GM23338 (cell line): ENCODE data around the gene TAPBP. TPM values are rescaled to one million over a fixed set of nuclear protein-coding genes. Genes with fewer than 3 reads are reported as not detected.

Experiments
- ATAC-seq: fragments of 200-7000 bp; cut with Tn5 transposase; 3 replicates; pipeline ENCODE4 v1.9.1; 2020
- DNase-seq: peaks from one replicate; pipeline ENCODE4 v3.0.0-alpha.2; 2015; ENCODE audit warnings: low spot score
- H2AFZ ChIP-seq: fragments of 200-600 bp; sonication (generic); 2 replicates; pipeline ENCODE4 v1.8.0; 2016; ENCODE audit warnings: antibody characterized with exemption, mild to moderate bottlenecking, moderate library complexity
- H3F3A ChIP-seq: fragments of 200-600 bp; sonication (generic); replicated peaks from 2 replicates; pipeline ENCODE4 v1.8.0; 2017; ENCODE audit warnings: antibody characterized with exemption, mixed run types, low read depth
- H3K27ac ChIP-seq: fragments of 200-600 bp; sonication (generic); 2 replicates; pipeline ENCODE4 v1.6.1; 2016; ENCODE audit warnings: low read depth
- H3K27me3 ChIP-seq: fragments of 200-600 bp; sonication (generic); 2 replicates; pipeline ENCODE4 v1.8.0; 2016; ENCODE audit warnings: mild to moderate bottlenecking, mixed run types, moderate library complexity; ENCODE audit not compliant: insufficient read depth
- H3K36me3 ChIP-seq: fragments of 200-600 bp; sonication (generic); 2 replicates; pipeline ENCODE4 v1.8.0; 2016; ENCODE audit warnings: mild to moderate bottlenecking; ENCODE audit not compliant: insufficient read depth
- H3K4me1 ChIP-seq: fragments of 200-600 bp; sonication (generic); 2 replicates; pipeline ENCODE4 v1.8.0; 2016; ENCODE audit warnings: mild to moderate bottlenecking, moderate library complexity; ENCODE audit not compliant: insufficient read depth
- H3K4me2 ChIP-seq: fragments of 200-600 bp; sonication (generic); 2 replicates; pipeline ENCODE4 v1.7.1; 2017; ENCODE audit warnings: mixed run types
- H3K4me3 ChIP-seq: fragments of 200-600 bp; sonication (generic); 2 replicates; pipeline ENCODE4 v1.6.1; 2016; ENCODE audit warnings: mixed run types
- H3K79me2 ChIP-seq: fragments of 200-600 bp; sonication (generic); replicated peaks from 2 replicates; pipeline ENCODE4 v1.8.0; 2017; ENCODE audit warnings: mild to moderate bottlenecking; ENCODE audit not compliant: insufficient read depth
- H3K9me2 ChIP-seq: fragments of 200-600 bp; sonication (generic); 2 replicates; pipeline ENCODE4 v1.8.0; 2017; ENCODE audit not compliant: insufficient read depth
- H4K20me1 ChIP-seq: fragments of 200-600 bp; sonication (generic); replicated peaks from 2 replicates; pipeline ENCODE4 v1.8.0; 2017; ENCODE audit warnings: mild to moderate bottlenecking; ENCODE audit not compliant: insufficient read depth
- H3K27ac Mint-ChIP-seq: 2 replicates; pipeline ENCODE4 v1.8.0; 2020; ENCODE audit warnings: inconsistent platforms, mild to moderate bottlenecking, moderate library complexity, mixed read lengths
- H3K27me3 Mint-ChIP-seq: 3 replicates; pipeline ENCODE4 v1.8.0; 2022; ENCODE audit warnings: low read depth, mild to moderate bottlenecking, moderate library complexity, mixed read lengths, inconsistent platforms; ENCODE audit not compliant: insufficient read depth, poor library complexity
- H3K36me3 Mint-ChIP-seq: 3 replicates; pipeline ENCODE4 v1.8.0; 2021; ENCODE audit warnings: low read depth, mild to moderate bottlenecking, inconsistent platforms, moderate library complexity, mixed read lengths
- H3K4me1 Mint-ChIP-seq: 3 replicates; pipeline ENCODE4 v1.8.0; 2020; ENCODE audit warnings: mild to moderate bottlenecking, inconsistent platforms, mixed read lengths
- H3K4me3 Mint-ChIP-seq: 3 replicates; pipeline ENCODE4 v1.8.0; 2021; ENCODE audit warnings: moderate library complexity, mild to moderate bottlenecking, inconsistent platforms, mixed read lengths
- H3K9me3 Mint-ChIP-seq: 3 replicates; pipeline ENCODE4 v1.8.0; 2020; ENCODE audit warnings: moderate library complexity, mild to moderate bottlenecking, inconsistent platforms, mixed read lengths
- EZH2phosphoT487 ChIP-seq: fragments of 200-600 bp; sonication (generic); IDR thresholded peaks from one replicate; pipeline ENCODE4 v1.8.1; 2018; ENCODE audit warnings: antibody characterized with exemption; ENCODE audit not compliant: unreplicated experiment
- STAT1 ChIP-seq: IDR thresholded peaks from one replicate; pipeline ENCODE4 v1.6.1; 2016; ENCODE audit warnings: antibody characterized with exemption; ENCODE audit not compliant: unreplicated experiment
- ZNF114 ChIP-seq: fragments of 250-450 bp; sonication (Bioruptor Pico); IDR thresholded peaks from 2 replicates; pipeline ENCODE4 v1.5.0; 2020; ENCODE audit warnings: mild to moderate bottlenecking, moderate library complexity
- ZNF331 ChIP-seq: fragments of 250-450 bp; sonication (Bioruptor Pico); IDR thresholded peaks from 2 replicates; pipeline ENCODE4 v1.5.0; 2020; ENCODE audit warnings: low read depth, mild to moderate bottlenecking, moderate library complexity
- polyA plus RNA-seq: library from polyadenylated mRNA; unstranded; fragments of >200 nt; fragmentation: Nextera tagmentation; extraction: Ambion mirVana; gene quantifications from 2 replicates; pipeline ENCODE4 v1.2.1, GENCODE V29; 2016
- total RNA-seq: library from RNA; depleted of rRNA; stranded (reverse); fragments of >200 nt; shearing (Covaris generic); gene quantifications from 2 replicates; pipeline ENCODE4 v1.2.3, GENCODE V29; 2014
- TF ChIP-seq, protein P1 (sequence below): fragments of 250-450 bp; sonication (Bioruptor Pico); IDR thresholded peaks from 2 replicates; pipeline ENCODE4 v1.5.0; 2020; ENCODE audit warnings: mild to moderate bottlenecking, moderate library complexity

TAPBP gene
- total and polyA plus RNA-seq, 2 experiments from 2014 or later: 19.9 to 37.5 TPM

DNA sequence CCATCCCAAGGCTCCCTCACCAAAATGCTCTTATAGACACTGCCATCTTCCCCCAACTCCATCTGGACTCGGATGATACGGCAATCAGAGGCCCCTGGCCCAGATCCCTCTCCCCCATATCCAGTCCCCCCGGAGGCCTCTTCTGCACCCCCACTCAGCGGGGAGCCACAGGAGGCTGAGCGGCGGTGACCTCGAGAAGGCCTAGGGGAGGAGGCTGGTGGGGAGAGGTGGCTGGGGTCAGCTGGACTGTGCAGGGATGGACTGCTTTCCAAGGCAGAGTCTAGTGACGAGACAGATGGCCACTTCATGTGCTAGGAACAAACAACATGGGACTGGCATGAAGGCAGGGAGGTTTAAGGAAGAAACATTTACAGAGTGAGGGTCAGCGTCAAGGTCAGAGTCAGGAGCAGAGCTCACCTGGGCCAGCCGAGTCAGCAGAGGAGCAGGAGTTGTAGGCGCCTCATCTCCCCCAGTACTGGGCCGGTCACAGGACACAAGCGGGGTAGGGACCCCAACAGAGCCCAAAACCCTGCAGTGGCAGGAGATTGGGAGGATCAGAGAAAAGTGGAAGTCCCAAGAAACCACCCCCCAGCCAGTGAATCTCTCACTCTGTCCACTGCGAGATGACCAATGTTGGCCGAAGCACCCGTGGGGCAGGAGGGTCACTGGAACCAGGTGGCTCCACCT, 20.7 kb downstream of the TAPBP start:
- H3K4me1 Mint-ChIP-seq: peaks cover 27% of the 10 kb centered on the region
- peaks cover 36% of the 10 kb centered on the region for H3K36me3 Mint-ChIP-seq
- H3K9me3 Mint-ChIP-seq: no peaks in the 10 kb centered on the region
- no peak overlapping the region; the same call in 2 of the 3 replicates for H3K4me3 Mint-ChIP-seq
- H3K27me3 Mint-ChIP-seq: peaks cover 13% of the 10 kb centered on the region
- Histone ChIP-seq H3K4me2 (no peak overlapping the region), H4K20me1 (peaks cover 4% of the 10 kb centered on the region; the same call in 1 of the 2 replicates), H3K36me3 (no peaks in the 10 kb centered on the region), H3K27ac (no peak overlapping the region), H3F3A (peaks cover 11% of the 10 kb centered on the region; the same call in 1 of the 2 replicates), H3K4me1 (peaks cover 10% of the 10 kb centered on the region), H3K4me3 (no peak overlapping the region), H3K27me3 (no peaks in the 10 kb centered on the region), H2AFZ (no peak overlapping the region), H3K79me2 (peaks cover 30% of the 10 kb centered on the region), H3K9me2 (no peaks in the 10 kb centered on the region)
- TF ChIP-seq ZNF331 (CRISPR knock-in tag): no peak
- TF ChIP-seq STAT1: no peak
- TF ChIP-seq ZNF114 (CRISPR knock-in tag): no peak
- no peak for TF ChIP-seq EZH2phosphoT487
- TF ChIP-seq, protein P1, sequence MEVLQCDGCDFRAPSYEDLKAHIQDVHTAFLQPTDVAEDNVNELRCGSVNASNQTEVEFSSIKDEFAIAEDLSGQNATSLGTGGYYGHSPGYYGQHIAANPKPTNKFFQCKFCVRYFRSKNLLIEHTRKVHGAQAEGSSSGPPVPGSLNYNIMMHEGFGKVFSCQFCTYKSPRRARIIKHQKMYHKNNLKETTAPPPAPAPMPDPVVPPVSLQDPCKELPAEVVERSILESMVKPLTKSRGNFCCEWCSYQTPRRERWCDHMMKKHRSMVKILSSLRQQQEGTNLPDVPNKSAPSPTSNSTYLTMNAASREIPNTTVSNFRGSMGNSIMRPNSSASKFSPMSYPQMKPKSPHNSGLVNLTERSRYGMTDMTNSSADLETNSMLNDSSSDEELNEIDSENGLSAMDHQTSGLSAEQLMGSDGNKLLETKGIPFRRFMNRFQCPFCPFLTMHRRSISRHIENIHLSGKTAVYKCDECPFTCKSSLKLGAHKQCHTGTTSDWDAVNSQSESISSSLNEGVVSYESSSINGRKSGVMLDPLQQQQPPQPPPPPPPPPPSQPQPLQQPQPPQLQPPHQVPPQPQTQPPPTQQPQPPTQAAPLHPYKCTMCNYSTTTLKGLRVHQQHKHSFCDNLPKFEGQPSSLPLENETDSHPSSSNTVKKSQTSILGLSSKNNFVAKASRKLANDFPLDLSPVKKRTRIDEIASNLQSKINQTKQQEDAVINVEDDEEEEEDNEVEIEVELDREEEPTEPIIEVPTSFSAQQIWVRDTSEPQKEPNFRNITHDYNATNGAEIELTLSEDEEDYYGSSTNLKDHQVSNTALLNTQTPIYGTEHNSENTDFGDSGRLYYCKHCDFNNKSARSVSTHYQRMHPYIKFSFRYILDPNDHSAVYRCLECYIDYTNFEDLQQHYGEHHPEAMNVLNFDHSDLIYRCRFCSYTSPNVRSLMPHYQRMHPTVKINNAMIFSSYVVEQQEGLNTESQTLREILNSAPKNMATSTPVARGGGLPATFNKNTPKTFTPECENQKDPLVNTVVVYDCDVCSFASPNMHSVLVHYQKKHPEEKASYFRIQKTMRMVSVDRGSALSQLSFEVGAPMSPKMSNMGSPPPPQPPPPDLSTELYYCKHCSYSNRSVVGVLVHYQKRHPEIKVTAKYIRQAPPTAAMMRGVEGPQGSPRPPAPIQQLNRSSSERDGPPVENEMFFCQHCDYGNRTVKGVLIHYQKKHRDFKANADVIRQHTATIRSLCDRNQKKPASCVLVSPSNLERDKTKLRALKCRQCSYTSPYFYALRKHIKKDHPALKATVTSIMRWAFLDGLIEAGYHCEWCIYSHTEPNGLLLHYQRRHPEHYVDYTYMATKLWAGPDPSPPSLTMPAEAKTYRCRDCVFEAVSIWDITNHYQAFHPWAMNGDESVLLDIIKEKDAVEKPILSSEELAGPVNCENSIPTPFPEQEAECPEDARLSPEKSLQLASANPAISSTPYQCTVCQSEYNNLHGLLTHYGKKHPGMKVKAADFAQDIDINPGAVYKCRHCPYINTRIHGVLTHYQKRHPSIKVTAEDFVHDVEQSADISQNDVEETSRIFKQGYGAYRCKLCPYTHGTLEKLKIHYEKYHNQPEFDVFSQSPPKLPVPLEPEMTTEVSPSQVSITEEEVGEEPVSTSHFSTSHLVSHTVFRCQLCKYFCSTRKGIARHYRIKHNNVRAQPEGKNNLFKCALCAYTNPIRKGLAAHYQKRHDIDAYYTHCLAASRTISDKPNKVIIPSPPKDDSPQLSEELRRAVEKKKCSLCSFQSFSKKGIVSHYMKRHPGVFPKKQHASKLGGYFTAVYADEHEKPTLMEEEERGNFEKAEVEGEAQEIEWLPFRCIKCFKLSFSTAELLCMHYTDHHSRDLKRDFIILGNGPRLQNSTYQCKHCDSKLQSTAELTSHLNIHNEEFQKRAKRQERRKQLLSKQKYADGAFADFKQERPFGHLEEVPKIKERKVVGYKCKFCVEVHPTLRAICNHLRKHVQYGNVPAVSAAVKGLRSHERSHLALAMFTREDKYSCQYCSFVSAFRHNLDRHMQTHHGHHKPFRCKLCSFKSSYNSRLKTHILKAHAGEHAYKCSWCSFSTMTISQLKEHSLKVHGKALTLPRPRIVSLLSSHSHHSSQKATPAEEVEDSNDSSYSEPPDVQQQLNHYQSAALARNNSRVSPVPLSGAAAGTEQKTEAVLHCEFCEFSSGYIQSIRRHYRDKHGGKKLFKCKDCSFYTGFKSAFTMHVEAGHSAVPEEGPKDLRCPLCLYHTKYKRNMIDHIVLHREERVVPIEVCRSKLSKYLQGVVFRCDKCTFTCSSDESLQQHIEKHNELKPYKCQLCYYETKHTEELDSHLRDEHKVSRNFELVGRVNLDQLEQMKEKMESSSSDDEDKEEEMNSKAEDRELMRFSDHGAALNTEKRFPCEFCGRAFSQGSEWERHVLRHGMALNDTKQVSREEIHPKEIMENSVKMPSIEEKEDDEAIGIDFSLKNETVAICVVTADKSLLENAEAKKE (CRISPR knock-in tag): no peak
- ATAC-seq (no peak), DNase-seq (no peak)
- no peak overlapping the region for H3K27ac Mint-ChIP-seq

DNA sequence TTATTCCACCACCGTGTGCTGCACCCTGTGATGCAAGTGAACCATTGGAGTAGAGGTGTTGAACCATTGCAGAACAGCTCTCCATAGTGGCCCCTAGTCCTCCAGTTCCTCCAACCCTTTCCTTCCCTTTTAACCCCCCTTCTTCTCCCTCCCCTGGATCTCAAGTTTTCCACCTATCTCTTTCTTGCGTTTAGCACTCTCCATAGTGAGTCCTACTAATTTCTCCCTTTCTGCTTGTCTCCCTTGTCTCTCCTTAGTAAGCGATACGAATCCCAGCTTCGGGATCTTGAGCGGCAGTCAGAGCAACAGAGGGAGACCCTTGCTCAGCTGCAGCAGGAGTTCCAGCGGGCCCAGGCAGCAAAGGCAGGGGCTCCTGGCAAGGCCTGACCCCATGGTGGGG, 23.4 kb downstream of the TAPBP start:
- H3K4me1 Mint-ChIP-seq: peaks cover 17% of the 10 kb centered on the region
- no peak for DNase-seq
- H3K27me3 ChIP-seq: no peaks in the 10 kb centered on the region
- no peaks in the 10 kb centered on the region for H3K9me3 Mint-ChIP-seq
- ATAC-seq: no peak
- peaks cover 13% of the 10 kb centered on the region for H3K4me1 ChIP-seq
- peak overlapping the region; percentile 96 for H3K4me3 Mint-ChIP-seq
- peaks cover 8% of the 10 kb centered on the region for H4K20me1 ChIP-seq
- 0 out of 2 replicates have a peak, but pooled peaks cover 9% of the 10 kb centered on the region for H3F3A ChIP-seq
- H3K79me2 ChIP-seq: peaks cover 32% of the 10 kb centered on the region
- H3K4me2 ChIP-seq: peak overlapping the region; percentile 97
- H3K27me3 Mint-ChIP-seq: peaks cover 2% of the 10 kb centered on the region
- H2AFZ ChIP-seq: no peak overlapping the region
- H3K36me3 Mint-ChIP-seq: peaks cover 52% of the 10 kb centered on the region
- H3K27ac ChIP-seq: no peak overlapping the region
- H3K9me2 ChIP-seq: no peaks in the 10 kb centered on the region
- peak overlapping the region; percentile 68 for H3K4me3 ChIP-seq
- peak overlapping the region; percentile 79 for H3K27ac Mint-ChIP-seq
- H3K36me3 ChIP-seq: peaks cover 18% of the 10 kb centered on the region
- TF ChIP-seq ZNF331 (CRISPR knock-in tag): no peak
- TF ChIP-seq, protein P1 (CRISPR knock-in tag): no peak
